HG02943 (cell line): ENCODE results near the gene BLVRA.
"Not testable (repeated sequence)": the region's sequence is repeated elsewhere in the genome, so short reads cannot be mapped to it uniquely, and the experiment has no call there.

Experiments used
- ATAC-seq: cut with Tn5 transposase; IDR thresholded peaks from one replicate; pipeline ENCODE4 v1.9.1; 2021; ENCODE audit warnings: mild to moderate bottlenecking, low read depth, moderate library complexity; ENCODE audit not compliant: unreplicated experiment

Gene BLVRA, protein sequence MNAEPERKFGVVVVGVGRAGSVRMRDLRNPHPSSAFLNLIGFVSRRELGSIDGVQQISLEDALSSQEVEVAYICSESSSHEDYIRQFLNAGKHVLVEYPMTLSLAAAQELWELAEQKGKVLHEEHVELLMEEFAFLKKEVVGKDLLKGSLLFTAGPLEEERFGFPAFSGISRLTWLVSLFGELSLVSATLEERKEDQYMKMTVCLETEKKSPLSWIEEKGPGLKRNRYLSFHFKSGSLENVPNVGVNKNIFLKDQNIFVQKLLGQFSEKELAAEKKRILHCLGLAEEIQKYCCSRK

DNA sequence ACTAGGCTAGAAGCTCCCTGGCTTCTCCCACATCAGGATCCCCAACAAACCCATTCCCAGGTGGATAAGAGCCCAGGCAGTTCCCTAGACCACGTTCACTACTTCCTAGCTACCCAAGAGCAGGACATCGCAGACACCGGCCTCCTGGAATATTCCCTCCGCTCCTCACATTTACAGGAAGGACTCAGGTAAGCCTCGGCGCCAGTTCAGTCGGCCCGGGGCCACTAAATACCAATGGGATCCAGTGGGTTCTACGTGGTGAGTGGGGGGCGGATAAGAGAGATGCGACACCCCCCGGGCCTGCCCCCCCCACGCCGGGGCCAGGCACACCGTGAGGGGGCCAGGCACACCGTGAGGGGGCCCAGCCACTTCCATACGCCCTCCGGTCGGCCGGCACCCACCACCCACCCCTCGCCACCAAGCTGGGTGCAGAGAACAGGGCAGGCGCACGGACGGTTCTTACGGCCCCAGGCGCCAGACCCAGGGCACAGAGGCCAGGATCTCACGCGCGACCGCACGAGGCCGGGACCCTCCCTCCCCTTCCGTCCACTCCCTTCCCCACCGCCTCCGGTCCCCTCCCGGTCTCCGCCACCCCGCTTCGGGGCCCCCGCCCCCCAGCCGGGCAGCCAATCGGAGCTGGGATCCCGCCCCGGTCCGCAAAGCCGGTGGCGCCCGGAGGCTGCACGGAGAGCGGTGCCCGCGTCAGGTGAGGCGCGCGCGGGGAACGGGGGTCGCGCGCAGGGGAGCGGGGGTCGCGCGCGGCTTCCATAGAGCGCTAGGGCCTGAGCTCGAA is at the start of gene BLVRA:
TSS of gene BLVRA (plus strand) at position 652 of the 793 bp plus-strand sequence. CDS start 12,479 bp downstream, outside the sequence.
- ATAC-seq: peak; percentile 71

DNA sequence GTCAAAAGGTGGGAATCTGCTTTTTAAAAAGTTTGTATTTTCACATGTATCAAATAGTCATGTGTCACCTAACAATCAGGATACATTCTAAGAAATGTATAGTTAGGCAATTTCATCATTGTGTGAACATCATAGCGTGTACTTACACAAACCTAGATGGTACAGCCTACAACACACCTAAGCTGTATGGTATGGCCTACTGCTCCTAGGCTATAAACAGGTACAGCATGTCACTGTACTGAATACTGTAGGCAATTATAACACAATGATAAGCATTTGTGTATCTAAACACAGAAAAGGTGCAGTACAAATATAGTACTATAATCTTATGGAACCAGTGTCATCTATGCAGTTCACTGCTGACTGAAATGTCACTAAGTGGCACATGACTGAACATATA is 47.0 kb upstream of the BLVRA start:
- no peak for ATAC-seq

DNA sequence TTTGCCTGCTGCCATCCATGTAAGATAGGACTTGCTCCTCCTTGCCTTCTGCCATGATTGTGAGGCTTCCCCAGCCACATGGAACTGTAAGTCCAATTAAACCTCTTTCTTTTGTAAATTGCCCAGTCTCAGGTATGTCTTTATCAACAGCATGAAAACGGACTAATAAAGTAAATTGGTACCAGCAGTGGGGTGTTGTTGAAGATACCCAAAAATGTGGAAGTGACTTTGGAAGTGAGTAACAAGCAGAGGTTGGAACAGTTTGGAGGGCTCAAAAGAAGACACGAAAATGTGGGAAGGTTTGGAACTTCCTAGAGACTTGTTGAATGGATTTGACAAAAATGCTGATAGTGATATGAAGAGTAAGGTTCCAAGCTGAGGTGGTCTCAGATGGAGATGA is 42.5 kb upstream of the BLVRA start:
- not testable (repeated sequence) for ATAC-seq

GRCh38 chr7:43716598-43716997 is 41.9 kb upstream of the BLVRA start:
- ATAC-seq: no peak

GRCh38 chr7:43721193-43721806 is 37.2 kb upstream of the BLVRA start:
- no peak for ATAC-seq

GRCh38 chr7:43723007-43723341 is 35.5 kb upstream of the BLVRA start:
- no peak for ATAC-seq

- no peak for ATAC-seq
Measured at GRCh38 chr7:43725251-43725650, 33.2 kb upstream of the BLVRA start.

DNA sequence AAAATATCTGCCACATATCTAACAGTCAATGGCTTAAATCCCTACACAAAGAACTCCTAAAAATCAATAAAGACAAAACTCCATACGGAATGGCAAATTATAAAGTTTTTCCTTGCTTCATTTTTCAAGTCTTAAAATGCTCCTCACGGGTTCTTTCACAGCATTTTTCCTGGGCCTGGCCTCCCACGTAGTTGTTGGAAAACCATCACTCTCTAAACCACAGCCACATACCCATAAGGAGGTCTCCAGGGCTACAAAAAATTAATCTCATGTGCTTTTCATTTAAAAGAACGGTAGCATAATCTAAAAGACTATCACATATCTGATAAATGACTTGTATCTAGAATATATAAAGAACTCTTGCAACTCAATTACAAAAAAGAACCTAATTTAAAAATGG is 32.0 kb upstream of the BLVRA start:
- no peak for ATAC-seq

- no peak for ATAC-seq
Measured at GRCh38 chr7:43727003-43727402, 31.5 kb upstream of the BLVRA start.

DNA sequence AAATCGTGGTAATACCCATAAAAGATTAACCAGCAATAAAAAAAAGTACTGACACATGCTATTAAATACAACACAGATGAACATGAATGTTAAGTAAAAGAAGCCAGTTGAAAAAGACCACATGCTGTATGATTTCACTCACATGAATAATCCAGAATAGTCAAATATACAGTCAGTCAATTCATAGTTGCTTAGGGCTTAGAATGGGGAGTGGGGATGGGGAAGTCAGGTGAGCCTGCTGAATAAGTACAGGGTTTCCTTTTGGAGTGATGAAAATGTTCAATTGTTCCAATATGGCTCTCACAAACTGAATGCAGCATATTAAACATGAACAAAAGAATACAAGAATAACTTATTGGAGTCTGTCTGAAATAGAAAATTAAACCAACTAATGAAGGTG is 31.0 kb upstream of the BLVRA start:
- ATAC-seq: no peak

GRCh38 chr7:43729214-43729923 is 29.1 kb upstream of the BLVRA start, which contains the start of gene COA1:
COA1 (minus strand) TSS chr7:43729523; CDS start chr7:43648614, 80,909 bp downstream.
- ATAC-seq: peak; percentile 85

DNA sequence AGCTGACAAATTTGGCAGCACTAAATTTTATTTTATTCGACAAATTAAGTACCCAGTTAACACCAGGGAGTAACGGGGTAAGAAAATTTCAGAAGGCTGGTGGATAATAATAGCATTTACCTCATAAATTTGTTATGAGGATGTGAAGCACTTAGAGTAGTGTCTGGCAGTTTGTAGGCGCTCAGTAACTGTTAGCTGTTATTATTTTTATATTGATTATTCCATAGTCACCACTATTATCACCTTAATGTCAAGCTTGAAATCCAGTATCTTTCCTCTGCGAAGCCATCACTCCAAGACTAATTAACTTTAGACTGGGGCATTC is 28.6 kb upstream of the BLVRA start:
- peak; percentile 12 for ATAC-seq

DNA sequence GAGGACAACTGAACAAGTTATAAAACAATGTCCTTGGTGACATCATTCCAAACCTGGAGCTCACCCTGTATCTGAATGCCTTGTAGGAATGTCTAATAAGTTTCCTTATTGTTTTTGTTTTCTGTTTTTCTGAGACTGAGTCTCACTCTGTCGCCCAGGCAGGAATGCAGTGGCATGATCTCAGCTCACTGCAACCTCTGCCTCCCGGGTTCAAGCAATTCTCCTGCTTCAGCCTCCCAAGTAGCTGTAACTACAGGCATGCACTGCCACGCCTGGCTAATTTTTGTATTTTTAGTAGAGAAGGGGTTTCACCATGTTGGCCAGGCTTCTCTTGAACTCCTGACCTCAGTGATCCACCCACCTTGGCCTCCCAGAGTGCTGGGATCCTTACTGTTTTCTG is 27.0 kb upstream of the BLVRA start:
- ATAC-seq: not testable (repeated sequence)

DNA sequence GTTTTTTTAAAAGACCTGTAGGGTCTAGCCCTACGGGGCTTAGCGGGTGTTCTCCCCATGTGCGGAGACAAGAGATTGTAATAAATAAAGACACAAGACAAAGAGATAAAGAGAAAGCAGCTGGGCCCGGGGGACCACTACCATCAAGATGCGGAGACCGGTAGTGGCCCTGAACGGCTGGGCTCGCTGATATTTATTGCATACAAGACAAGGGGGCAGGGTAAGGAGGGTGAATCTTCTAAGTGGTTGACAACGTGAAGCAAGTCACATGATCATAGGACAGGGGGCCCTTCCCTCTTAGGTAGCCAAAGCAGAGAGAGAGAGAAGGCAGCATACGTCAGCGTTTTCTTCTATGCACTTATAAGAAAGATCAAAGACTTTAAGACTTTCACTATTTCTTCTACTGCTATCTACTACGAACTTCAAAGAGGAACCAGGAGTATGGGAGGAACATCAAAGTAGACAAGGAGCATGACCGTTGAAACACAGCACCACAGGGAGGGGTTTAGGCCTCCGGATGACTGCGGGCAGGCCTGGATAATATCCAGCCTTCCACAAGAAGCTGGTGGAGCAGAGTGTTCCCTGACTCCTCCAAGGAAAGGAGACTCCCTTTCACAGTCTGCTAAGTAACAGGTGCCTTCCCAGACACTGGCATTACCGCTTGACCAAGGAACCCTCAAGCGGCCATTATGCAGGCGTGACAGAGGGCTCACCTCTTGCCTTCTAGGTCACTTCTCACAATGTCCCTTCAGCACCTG is 23.7 kb upstream of the BLVRA start:
- ATAC-seq: not testable (repeated sequence)

- peak; percentile 4 for ATAC-seq
Measured at GRCh38 chr7:43735403-43735801, 23.1 kb upstream of the BLVRA start.

DNA sequence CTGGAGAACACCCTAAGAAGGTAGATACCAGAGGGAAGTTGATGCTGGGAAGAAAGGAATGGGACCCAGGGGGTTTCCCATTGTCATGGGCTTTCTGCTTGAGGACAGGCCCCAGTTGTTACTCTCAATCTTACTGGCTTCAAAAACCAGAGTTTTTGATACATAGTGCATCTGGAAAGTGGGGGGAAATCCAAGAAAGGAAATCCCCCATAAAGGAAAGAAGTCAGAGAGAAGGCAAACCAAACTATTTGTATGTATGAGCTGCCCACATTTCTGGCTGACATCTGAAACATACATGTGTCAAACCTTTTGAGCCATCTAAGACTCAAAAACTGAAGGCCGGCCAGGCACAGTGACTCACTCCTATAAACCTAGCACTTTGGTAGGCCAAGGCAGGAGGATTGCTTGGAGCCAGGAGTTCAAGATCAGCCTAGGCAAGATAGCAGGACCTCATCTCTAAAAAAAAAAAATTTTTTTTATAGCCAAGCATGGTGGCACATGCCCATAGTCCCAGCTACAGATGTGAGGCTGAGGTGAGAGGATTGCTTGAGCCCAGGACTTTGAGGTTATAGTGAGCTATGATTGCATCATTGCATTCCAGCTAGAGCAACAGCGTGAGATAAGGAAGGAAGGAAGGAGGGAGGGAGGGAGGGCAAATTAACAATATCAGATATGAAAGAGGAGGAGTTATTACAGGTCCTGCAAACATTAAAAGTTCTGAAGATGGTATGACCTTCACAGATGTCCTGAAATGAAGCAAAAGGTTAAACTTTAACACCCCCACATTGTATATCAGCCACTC is 22.5 kb upstream of the BLVRA start:
- ATAC-seq: peak; percentile 56

GRCh38 chr7:43737467-43738127 is 20.9 kb upstream of the BLVRA start:
- no peak for ATAC-seq

GRCh38 chr7:43742692-43743091 is 15.8 kb upstream of the BLVRA start:
- ATAC-seq: no peak
